Measurements from ENCODE around the gene DGKB.

The DGKB gene

GRCh38 chr7:14690075-14690474 lies 212.5 kb downstream of the DGKB start:
- no peak for ATAC-seq
- 0 out of 2 replicates have a peak, but pooled peaks have one; percentile 21 for TF ChIP-seq ISL1 (CRISPR knock-in tag; IDR thresholded peaks at IDR 0.05)
- no peak for TF ChIP-seq TOX (CRISPR knock-in tag; IDR thresholded peaks at IDR 0.05; ENCODE audit: borderline replicate concordance)
- TF ChIP-seq TCF4 (CRISPR knock-in tag; IDR thresholded peaks at IDR 0.05; ENCODE audit: borderline replicate concordance): no peak
- no peak for TF ChIP-seq ZFP30 (CRISPR knock-in tag; IDR thresholded peaks at IDR 0.05)
- TF ChIP-seq ZFP3 (CRISPR knock-in tag; IDR thresholded peaks at IDR 0.05): no peak
- no peak for TF ChIP-seq ARNTL (CRISPR knock-in tag; IDR thresholded peaks at IDR 0.05; ENCODE audit: borderline replicate concordance, low read depth)
- no peak for TF ChIP-seq CREB5 (CRISPR knock-in tag; IDR thresholded peaks at IDR 0.05; ENCODE audit: low read depth)

GRCh38 chr7:14688208-14688607 lies 214.3 kb downstream of the DGKB start:
- TF ChIP-seq OSR1 (CRISPR knock-in tag; IDR thresholded peaks at IDR 0.05): no peak
- TF ChIP-seq PATZ1 (CRISPR knock-in tag; IDR thresholded peaks at IDR 0.05; ENCODE audit: borderline replicate concordance): no peak
- TF ChIP-seq ZC3H10 (CRISPR knock-in tag; IDR thresholded peaks at IDR 0.05): no peak
- no peak for TF ChIP-seq SNAI2 (CRISPR knock-in tag; IDR thresholded peaks at IDR 0.05)
- TF ChIP-seq CSDC2 (CRISPR knock-in tag; IDR thresholded peaks at IDR 0.05): no peak
- no peak for TF ChIP-seq TSHZ2 (CRISPR knock-in tag; IDR thresholded peaks at IDR 0.05)
- no peak; the same call in 2 of the 3 replicates for ATAC-seq

- peak; percentile 62 for ATAC-seq
- TF ChIP-seq CSDC2 (CRISPR knock-in tag; IDR thresholded peaks at IDR 0.05) (no peak), PPARA (CRISPR knock-in tag; IDR thresholded peaks at IDR 0.05; ENCODE audit: borderline replicate concordance) (no peak), PATZ1 (CRISPR knock-in tag; IDR thresholded peaks at IDR 0.05; ENCODE audit: borderline replicate concordance) (peak; percentile 54; the same call in 1 of the 2 replicates), TCF4 (CRISPR knock-in tag; IDR thresholded peaks at IDR 0.05; ENCODE audit: borderline replicate concordance) (peak; percentile 98), ZC3H10 (CRISPR knock-in tag; IDR thresholded peaks at IDR 0.05) (no peak), ZNF70 (CRISPR knock-in tag; IDR thresholded peaks at IDR 0.05) (peak; percentile 30; the same call in 1 of the 2 replicates), POU6F1 (CRISPR knock-in tag; IDR thresholded peaks at IDR 0.05; ENCODE audit: borderline replicate concordance, low read depth) (peak; percentile 83; the same call in 1 of the 2 replicates), ARNTL (CRISPR knock-in tag; IDR thresholded peaks at IDR 0.05; ENCODE audit: borderline replicate concordance, low read depth) (peak; percentile 44; the same call in 1 of the 2 replicates), CREB5 (CRISPR knock-in tag; IDR thresholded peaks at IDR 0.05; ENCODE audit: low read depth) (peak; percentile 45; the same call in 1 of the 2 replicates), ZNF8 (CRISPR knock-in tag; IDR thresholded peaks at IDR 0.05) (peak; percentile 47; the same call in 1 of the 2 replicates), CSRNP3 (CRISPR knock-in tag; IDR thresholded peaks at IDR 0.05) (peak; percentile 89; the same call in 1 of the 2 replicates), ZFP30 (CRISPR knock-in tag; IDR thresholded peaks at IDR 0.05) (no peak), OSR1 (CRISPR knock-in tag; IDR thresholded peaks at IDR 0.05) (no peak), ESRRG (CRISPR knock-in tag; IDR thresholded peaks at IDR 0.05) (peak; percentile 55; the same call in 1 of the 2 replicates), ISL1 (CRISPR knock-in tag; IDR thresholded peaks at IDR 0.05) (peak; percentile 99), SNAI2 (CRISPR knock-in tag; IDR thresholded peaks at IDR 0.05) (no peak), TOX (CRISPR knock-in tag; IDR thresholded peaks at IDR 0.05; ENCODE audit: borderline replicate concordance) (no peak), ZFP3 (CRISPR knock-in tag; IDR thresholded peaks at IDR 0.05) (no peak), RARB (CRISPR knock-in tag; IDR thresholded peaks at IDR 0.05) (no peak), BACH2 (CRISPR knock-in tag; IDR thresholded peaks at IDR 0.05; ENCODE audit: borderline replicate concordance) (peak; percentile 78; the same call in 1 of the 2 replicates), GLIS3 (CRISPR knock-in tag; IDR thresholded peaks at IDR 0.05) (peak; percentile 93; the same call in 1 of the 2 replicates), ZNF565 (CRISPR knock-in tag; conservative IDR thresholded peaks at IDR 0.05; ENCODE audit: low read depth) (0 out of 2 replicates have a peak, but pooled peaks have one; percentile 42)
Measured at GRCh38 chr7:14687777-14688176, 214.8 kb downstream of the DGKB start.

All from SK-N-SH treated with all-trans-retinoic acid at 6 μM for 48 hours (cell line).